Vagina (tissue), 2 donors: ENCODE data around the gene GID8.

ENCODE experiments used
- CTCF ChIP-seq, 3 experiments: fragments of 450-650 bp in 2 of 3; fragments of 200-600 bp in 1 of 3; sonication (generic) in 1 of 3; IDR thresholded peaks; one replicate each; pipeline ENCODE4 v1.5.1; 2017 to 2019; ENCODE audit warnings: antibody characterized with exemption in 3 of 3, mild to moderate bottlenecking in 2 of 3, moderate library complexity in 2 of 3
- POLR2A ChIP-seq, 2 donors: fragments of 450-650 bp; IDR thresholded peaks; one replicate each; pipeline ENCODE4 v1.6.1; 2017; ENCODE audit warnings: antibody characterized with exemption in 2 of 2, mild to moderate bottlenecking in 2 of 2, moderate library complexity in 2 of 2

- TF ChIP-seq CTCF (IDR thresholded peaks at IDR 0.05): no peak
- no peak for TF ChIP-seq POLR2A (IDR thresholded peaks at IDR 0.05)
These were observed 38.3 kb upstream of the GID8 start for GRCh38 chr20:62899633-62900051.
